ELF-1 (cell line): ENCODE results near the gene COL9A1.

Experiments used
- DNase-seq: peaks from one replicate; pipeline ENCODE4 v3.0.0-alpha.2; 2016; ENCODE audit warnings: low read depth, low spot score

COL9A1 gene

DNA sequence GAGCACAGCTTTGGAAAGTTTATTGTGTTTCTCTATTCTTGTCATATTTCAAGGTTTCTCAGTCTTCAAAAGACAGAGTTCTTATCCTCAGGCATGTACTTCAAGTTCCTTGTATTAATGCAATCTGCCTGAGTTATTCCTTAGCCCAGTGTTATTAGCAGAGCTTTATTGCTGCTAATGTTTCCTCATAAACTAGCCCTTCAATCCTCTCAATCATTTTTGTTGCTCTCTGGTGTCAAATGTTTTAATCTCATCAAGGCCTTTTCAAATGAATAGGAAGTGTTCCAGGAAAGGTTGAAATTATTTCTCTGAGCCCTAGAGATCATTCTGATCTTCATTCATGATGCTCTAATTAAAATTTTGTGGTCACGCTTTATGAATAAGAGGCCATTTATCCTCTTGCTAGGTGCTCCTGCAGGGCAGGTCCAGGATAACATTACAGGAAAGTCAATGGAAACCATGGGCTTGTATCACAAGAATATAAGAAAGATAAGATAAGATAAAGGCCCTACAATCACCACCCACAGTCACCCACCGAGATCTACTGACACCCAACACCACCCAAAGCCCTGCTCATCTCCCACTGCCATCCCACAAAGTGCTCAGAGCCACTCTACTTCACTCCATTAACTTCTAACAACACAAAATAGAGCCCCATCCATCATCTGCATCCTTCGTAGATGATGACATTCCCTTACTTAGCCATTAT is 125.9 kb downstream of the COL9A1 start:
- DNase-seq = no peak

DNA sequence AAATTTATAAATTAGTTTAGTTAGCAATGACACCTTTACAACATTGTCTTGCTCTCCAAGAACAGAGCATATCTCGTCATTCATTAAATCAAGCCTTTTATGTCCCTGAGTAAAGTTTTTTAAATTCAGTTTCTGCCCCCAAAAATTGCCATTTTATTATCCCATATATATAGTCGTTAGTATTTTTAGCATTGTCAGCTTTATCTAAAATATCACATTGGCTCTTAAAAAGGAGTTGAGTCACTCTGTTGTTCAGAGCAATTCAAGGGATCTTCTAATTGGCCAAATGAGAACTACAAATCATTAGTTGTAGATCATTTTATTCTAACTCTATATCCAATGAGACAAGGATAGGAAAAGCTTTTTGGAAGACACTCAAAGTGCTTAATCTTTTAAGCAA is 127.1 kb downstream of the COL9A1 start:
- no peak for DNase-seq

DNA sequence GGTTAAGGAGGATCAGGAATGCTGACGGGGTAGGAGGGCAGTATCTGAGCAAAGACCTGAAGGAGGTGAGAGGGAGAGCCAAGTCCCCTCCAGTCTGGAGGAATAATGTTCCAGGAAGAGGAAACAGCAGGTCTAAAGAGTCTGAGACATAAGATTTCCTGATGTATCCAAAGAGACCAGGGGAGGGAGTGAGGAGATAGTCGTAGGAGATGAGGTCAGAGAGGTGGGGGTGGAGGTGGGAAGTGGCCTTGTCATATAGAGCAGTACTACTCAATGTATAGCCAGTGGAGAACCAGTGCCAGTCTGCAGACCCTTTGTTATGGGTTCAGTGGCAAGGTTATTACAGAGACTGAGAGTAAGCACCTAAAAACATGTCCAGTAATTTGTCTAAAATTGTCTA is 130.6 kb downstream of the COL9A1 start:
- DNase-seq = no peak

DNA sequence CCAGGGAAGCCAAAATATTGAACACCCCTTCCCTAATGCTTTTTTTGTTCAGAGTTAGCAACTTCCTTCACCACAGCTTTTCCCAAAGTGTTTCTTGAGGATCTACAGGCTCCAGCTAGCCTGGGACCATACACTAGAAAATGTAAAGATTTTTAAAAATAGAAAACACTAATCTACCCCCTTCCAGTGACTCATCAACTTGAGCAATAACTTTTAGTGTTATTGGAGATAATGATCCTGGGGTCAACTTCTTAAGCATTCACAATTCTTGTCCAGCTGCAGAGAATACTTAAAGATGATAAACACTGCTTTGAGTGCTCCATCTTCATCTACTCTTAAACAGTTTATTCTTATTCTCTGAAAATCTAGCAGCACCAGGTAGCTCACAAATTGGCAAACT is 131.6 kb downstream of the COL9A1 start:
- no peak for DNase-seq

DNA sequence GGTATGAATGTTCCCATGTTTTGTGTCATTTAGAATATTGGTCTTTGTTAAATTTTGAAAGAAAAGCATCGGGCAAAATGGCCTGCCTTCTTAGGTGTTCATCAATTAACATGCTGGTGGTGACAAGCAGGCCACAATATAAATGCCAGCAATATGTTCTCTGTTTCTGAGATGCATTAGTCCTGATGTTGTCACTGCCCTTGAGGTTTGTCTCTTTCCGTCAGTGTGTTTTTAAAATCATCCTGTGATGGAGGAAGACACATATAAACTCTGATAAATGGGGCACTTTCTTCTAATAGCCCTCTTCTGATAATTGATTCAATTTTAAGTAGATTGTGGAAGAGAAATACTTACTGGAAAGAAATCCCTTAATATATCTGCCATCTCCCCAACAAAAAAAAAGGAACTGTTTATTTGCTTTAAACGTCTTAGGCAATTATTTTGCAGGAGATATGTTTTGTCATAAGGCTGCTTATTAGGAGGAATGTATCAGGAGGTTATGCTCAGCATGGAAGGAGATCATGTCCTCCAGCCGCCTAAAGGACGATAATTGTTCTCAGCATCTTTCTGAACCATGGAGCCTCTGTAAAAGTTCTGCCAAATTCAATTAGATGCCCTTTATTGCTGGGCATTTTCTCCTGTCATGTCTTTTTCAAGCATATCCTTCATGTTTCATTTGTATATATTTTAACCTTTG is 134.1 kb downstream of the COL9A1 start:
- no peak for DNase-seq
